RWPE2 (cell line): ENCODE results near the gene COLEC12.

Experiments
- ATAC-seq: fragments of 200-7000 bp; cut with Tn5 transposase; 3 replicates; pipeline ENCODE4 v1.9.1; 2021; ENCODE audit warnings: low read depth
- DNase-seq: peaks from one replicate; pipeline ENCODE4 v3.0.0-alpha.2; 2020; ENCODE audit warnings: low spot score
- H3K27ac ChIP-seq: fragments of 450-650 bp; 2 replicates; pipeline ENCODE4 v1.5.1; 2017; ENCODE audit warnings: mild to moderate bottlenecking; ENCODE audit not compliant: poor library complexity, severe bottlenecking
- H3K27me3 ChIP-seq: fragments of 250-450 bp; sonication (Bioruptor Pico); 2 replicates; pipeline ENCODE4 v1.5.1; 2021; ENCODE audit warnings: mild to moderate bottlenecking, moderate library complexity; ENCODE audit not compliant: insufficient read depth, poor library complexity, severe bottlenecking
- H3K36me3 ChIP-seq: fragments of 250-450 bp; sonication (Bioruptor Pico); 2 replicates; pipeline ENCODE4 v1.5.1; 2020; ENCODE audit warnings: low read depth, mild to moderate bottlenecking, moderate library complexity
- H3K4me1 ChIP-seq: fragments of 250-450 bp; sonication (Bioruptor Pico); 2 replicates; pipeline ENCODE4 v1.5.1; 2021; ENCODE audit warnings: mild to moderate bottlenecking, moderate library complexity; ENCODE audit not compliant: insufficient read depth, poor library complexity, severe bottlenecking
- H3K4me3 ChIP-seq: fragments of 250-450 bp; sonication (Bioruptor Pico); 2 replicates; pipeline ENCODE4 v1.5.1; 2021; ENCODE audit warnings: mild to moderate bottlenecking, moderate library complexity; ENCODE audit not compliant: severe bottlenecking
- H3K9me3 ChIP-seq: fragments of 250-450 bp; sonication (Bioruptor Pico); 2 replicates; pipeline ENCODE4 v1.5.1; 2021; ENCODE audit warnings: mild to moderate bottlenecking, moderate library complexity; ENCODE audit not compliant: severe bottlenecking
- TF ChIP-seq, protein P1 (sequence below): fragments of 450-650 bp; IDR thresholded peaks from one replicate; pipeline ENCODE4 v1.5.1; 2017; ENCODE audit warnings: mild to moderate bottlenecking, moderate library complexity; ENCODE audit not compliant: poor library complexity, severe bottlenecking

The COLEC12 gene

DNA sequence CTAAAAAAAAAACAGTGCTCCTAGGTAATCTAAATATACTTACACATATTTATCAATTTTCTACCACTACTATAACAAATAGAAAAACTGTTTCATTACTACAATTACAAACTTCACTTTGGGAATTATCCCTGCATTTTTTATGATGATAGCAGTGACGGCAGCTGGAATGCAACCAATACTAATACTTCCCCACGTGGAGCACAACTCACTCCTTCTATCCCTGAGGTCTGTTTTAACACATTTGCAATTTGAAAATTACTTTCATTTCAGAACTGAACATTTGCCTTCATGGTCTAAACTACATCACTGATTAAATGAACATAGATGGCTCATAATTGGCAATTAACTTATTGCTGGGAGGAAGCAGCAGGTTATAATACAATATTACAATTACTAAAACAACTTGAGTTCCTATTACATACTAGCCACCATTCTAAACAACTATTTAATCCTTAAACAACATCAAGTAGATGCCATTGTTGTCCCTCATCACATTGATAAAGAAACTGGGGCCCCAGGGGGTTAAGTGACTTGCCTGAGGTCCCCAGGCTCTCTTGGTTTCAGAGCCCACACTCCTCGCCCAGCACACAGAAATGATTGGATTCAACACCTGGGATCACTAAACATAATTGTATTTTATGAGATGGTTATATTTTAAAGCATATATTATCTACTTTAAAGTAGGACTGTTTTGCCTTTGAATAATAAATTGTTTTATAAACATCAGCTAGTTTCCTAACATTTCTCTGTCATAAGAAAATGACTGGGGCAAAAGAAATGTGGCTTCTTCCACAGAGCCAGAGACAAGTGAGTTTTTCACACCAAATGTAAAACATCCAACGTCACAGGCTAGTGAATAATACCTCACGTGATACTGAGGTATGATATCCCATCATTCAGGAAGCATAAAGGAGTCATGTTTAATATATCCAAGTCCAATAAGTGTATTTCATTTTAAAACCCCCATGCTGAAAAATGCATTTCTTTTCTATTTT, 6.2 kb downstream of the COLEC12 start:
- peaks cover 24% of the 10 kb centered on the region for H3K27me3 ChIP-seq
- H3K36me3 ChIP-seq = no peaks in the 10 kb centered on the region
- no peak for DNase-seq
- H3K27ac ChIP-seq = no peak overlapping the region
- no peak overlapping the region for H3K4me3 ChIP-seq
- TF ChIP-seq, protein P1, sequence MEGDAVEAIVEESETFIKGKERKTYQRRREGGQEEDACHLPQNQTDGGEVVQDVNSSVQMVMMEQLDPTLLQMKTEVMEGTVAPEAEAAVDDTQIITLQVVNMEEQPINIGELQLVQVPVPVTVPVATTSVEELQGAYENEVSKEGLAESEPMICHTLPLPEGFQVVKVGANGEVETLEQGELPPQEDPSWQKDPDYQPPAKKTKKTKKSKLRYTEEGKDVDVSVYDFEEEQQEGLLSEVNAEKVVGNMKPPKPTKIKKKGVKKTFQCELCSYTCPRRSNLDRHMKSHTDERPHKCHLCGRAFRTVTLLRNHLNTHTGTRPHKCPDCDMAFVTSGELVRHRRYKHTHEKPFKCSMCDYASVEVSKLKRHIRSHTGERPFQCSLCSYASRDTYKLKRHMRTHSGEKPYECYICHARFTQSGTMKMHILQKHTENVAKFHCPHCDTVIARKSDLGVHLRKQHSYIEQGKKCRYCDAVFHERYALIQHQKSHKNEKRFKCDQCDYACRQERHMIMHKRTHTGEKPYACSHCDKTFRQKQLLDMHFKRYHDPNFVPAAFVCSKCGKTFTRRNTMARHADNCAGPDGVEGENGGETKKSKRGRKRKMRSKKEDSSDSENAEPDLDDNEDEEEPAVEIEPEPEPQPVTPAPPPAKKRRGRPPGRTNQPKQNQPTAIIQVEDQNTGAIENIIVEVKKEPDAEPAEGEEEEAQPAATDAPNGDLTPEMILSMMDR = no peak
- no peaks in the 10 kb centered on the region for H3K4me1 ChIP-seq
- ATAC-seq = no peak
- no peaks in the 10 kb centered on the region for H3K9me3 ChIP-seq

DNA sequence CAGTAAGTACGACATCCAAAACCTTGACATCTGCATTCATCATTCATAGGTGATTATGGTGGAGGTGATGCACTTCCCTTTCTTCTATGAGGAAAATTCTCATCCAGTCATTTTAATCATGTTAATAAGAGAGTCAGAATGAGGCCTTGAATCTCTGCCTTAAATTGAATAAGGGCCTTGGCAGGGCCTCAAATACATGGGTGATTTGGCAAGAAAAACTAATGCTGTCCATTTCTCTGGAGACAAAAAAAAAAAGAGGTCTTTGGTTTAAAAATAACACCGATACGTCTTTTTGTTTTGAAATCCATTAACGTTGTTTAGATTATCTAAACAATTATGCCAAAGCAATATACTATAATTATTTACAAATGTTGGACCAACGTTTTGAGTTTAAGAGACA, 8.1 kb downstream of the COLEC12 start:
- TF ChIP-seq, protein P1 = no peak

DNA sequence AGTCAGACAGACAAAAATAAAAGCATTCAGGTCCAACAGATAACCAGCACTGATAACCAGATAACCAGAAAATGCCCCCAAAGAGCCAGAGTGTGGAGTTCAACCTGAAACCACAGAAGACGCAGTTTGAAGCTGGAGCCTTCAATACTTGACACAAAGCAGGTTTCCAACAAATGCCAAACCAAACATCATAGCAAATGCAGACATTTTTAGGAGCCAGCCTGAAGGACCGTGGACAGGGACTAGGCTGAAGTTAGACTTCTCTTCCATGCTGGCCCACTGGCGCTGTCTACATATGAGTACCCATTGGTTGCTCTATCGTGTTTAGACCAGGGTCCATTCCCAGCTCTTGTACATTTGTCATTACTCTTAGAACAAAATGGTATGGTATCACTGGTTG, 9.9 kb downstream of the COLEC12 start:
- no peak for ATAC-seq
- H3K4me3 ChIP-seq = no peak overlapping the region

More for the DNA sequence above, 8.1 kb downstream of the COLEC12 start:
- Histone ChIP-seq H3K4me1 (no peaks in the 10 kb centered on the region), H3K4me3 (no peak overlapping the region), H3K36me3 (no peaks in the 10 kb centered on the region), H3K27ac (no peak overlapping the region), H3K27me3 (peaks cover 8% of the 10 kb centered on the region), H3K9me3 (no peaks in the 10 kb centered on the region)
- DNase-seq = no peak
- ATAC-seq = no peak

DNA sequence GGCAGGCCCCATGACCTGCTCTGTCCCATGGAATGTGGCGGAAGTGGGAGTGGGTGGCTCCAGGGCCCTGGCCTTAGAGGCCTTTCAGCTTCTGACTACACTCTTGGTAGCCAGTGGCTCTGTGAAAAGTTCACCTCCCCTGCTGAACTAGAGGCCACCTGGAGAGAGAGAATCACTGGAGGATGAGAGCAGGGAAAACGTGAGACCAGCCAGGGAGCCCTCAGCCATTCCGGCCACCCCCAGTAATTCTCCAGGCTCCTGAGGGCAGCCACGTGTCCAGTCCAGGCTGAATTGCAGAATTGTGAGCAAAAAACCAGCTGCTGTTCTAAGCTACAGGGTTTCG, 10.5 kb downstream of the COLEC12 start:
- no peak overlapping the region for H3K27ac ChIP-seq
- DNase-seq (no peak), ATAC-seq (no peak)
- no peaks in the 10 kb centered on the region for H3K4me1 ChIP-seq
- H3K36me3 ChIP-seq = no peaks in the 10 kb centered on the region
- H3K4me3 ChIP-seq = no peak overlapping the region
- H3K27me3 ChIP-seq = peaks cover 5% of the 10 kb centered on the region
- TF ChIP-seq, protein P1 = no peak
- no peaks in the 10 kb centered on the region for H3K9me3 ChIP-seq

More for the DNA sequence above, 9.9 kb downstream of the COLEC12 start:
- Histone ChIP-seq H3K9me3 (no peaks in the 10 kb centered on the region), H3K4me1 (no peaks in the 10 kb centered on the region), H3K36me3 (no peaks in the 10 kb centered on the region), H3K27ac (no peak overlapping the region), H3K27me3 (peaks cover 5% of the 10 kb centered on the region)
- no peak for DNase-seq
- TF ChIP-seq, protein P1 = no peak
